Jurkat, Clone E6-1 (cell line): ENCODE measurements around the gene NF1.
"Not testable (repeated sequence)": the region's sequence is repeated elsewhere in the genome, so short reads cannot be mapped to it uniquely, and the experiment has no call there.

Experiments
- DNase-seq: peaks from one replicate; pipeline ENCODE4 v3.0.0-alpha.2; 2011; ENCODE audit warnings: low read depth, low spot score
- H3K4me3 ChIP-seq: 2 replicates; pipeline ENCODE4 v1.5.1; 2011; ENCODE audit warnings: mild to moderate bottlenecking, low read length, control low read depth, moderate library complexity

The NF1 gene

DNA sequence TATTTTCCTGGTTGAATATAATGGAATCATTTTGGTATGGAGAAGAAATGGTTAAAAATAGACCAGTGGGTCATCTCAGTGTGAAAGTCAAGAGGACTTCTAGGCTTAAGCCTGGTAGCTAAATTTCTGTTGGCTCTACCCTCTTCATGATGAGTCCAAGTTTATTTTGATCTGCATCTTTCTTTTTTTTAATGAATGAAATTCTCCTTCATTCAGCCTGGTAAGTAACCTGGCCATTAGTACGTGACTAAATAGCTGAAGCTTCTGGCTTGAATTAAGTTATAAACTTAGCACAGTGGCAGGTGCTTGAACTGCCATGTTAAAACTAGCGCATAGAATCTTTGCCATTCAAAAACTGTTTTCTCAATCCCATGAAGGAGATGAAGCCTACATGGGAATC lies 28.0 kb downstream of the NF1 start:
- no peak for DNase-seq

DNA sequence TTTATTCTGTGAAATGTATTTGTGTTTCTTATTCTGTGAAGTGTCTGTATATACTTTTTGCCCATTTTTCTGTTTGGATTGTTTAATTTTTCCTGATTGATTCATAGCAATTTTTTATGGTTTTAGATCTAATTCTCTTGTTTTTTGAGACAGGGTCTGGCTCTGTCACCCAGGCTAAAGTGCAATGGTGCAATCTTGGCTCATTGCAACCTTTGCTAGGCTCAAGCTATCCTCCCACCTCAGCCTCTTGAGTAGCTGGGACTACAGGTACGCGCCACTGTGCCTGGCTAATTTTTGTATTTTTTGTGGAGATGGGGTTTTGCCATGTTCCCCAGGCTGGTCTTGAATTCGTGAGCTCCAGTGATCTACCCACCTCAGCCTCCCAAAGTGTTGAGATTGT lies 31.5 kb downstream of the NF1 start:
- H3K4me3 ChIP-seq = no peak overlapping the region
- no peak for DNase-seq

More for the DNA sequence above, 28.0 kb downstream of the NF1 start:
- no peak overlapping the region for H3K4me3 ChIP-seq

DNA sequence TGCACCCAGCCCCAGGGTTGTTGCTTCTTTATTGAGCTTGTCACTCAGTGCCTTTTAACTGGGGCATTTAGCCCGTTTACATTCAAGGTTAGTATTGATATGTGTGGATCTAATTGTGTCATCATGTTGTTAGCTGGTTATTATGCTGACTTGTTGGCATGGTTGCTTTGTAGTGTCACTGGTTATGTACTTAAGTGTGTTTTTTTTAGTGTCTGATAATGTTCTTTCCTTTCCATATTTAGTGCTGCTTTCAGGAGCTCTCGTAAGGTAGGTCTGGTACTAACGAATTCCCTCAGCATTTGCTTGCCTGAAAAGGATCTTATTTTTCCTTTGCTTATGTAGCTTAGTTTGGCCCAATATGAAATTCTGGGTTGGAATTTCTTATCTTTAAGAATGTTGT lies 33.5 kb downstream of the NF1 start:
- no peak for DNase-seq
- no peak overlapping the region for H3K4me3 ChIP-seq

DNA sequence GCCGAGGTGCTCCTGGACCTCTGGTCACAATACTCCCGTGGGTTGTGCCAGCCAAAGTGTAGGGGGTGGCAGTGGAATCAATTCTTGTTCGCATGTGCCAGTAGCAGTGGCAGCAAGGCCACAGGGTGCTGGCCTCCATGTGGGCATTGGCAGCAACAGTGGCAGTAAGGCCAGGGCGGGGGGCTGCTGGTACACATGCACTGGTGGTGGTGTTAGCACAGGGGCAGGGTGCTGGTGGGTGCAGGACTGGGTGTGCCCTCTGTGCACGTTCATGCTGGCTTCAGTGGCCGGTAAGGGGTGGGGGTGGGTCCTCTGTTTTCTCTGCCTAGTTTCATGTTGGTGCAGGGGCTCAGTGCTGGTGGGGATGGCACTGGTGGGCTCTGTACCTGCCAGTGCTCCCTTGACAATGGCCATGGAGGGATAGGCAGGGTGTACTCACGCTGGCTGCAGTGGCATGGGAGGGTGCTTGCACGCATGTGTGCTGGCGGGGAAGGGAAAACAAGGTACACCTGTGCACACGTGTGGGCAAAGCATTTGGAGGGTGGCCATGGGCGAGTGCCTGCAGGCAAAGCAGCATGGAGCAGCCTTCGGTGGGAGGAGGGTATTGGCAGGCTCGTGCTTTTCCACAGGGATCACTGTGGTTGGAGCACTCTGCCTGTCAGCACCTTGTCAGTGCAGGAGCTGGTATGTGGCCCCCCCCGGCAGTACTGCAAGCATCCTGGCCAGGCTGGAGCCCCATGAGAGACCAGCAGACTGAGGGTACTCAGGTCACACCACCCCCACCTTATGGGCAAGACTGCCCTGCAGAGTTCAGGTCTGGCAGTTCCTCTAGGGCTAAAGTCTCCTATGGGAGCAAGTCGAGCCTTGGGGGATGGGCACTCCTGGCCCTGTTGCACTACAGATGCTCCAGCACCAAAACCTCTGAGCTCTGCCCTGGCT lies 35.8 kb downstream of the NF1 start:
- H3K4me3 ChIP-seq = no peak overlapping the region
- DNase-seq = no peak

- DNase-seq = no peak
- H3K4me3 ChIP-seq = no peak overlapping the region
Measured at GRCh38 chr17:31131299-31131698, 36.5 kb downstream of the NF1 start.

GRCh38 chr17:31132977-31133376 lies 38.2 kb downstream of the NF1 start:
- DNase-seq = no peak
- no peak overlapping the region for H3K4me3 ChIP-seq

GRCh38 chr17:31134576-31134975 lies 39.8 kb downstream of the NF1 start:
- peak; percentile 9 for DNase-seq
- no peak overlapping the region for H3K4me3 ChIP-seq

DNA sequence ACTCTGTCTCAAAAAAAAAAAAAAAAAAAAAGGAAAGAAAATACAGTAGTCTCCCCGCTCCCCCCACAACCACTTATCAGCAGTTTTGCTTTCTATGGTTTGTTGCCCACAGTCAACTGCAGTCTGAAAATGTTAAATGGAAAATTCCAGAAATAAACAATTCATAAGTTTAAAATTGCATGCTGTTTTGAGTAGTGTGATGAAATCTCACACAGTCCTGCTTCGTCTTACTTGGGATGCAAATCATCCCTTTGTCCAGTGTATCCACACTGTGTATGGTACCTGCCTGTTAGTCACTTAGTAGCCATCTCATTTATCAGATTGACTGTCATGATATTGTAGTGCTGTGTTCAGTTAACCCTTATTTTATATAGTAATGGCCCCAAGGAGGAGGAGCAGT lies 41.5 kb downstream of the NF1 start:
- no peak for DNase-seq
- no peak overlapping the region for H3K4me3 ChIP-seq

DNA sequence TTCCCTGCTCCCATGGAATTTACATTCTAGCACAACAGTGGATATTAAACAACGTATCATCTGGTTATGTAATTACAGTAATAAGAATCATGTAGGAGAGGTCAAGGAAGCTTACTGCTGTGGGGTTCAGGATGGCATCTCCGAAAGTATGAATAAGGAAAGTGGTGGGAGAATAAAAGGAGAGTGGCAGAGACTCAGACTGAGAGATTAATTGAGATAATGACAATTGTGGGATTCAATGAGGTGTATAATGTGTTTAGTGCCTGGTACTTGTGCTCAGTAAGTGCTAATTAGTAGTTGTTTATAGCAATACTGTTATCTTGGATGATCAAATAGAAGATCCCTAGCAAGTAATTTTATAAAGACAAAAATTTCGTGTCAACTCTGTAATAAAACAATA lies 45.3 kb downstream of the NF1 start:
- no peak overlapping the region for H3K4me3 ChIP-seq
- DNase-seq = no peak

GRCh38 chr17:31144428-31144827 lies 49.7 kb downstream of the NF1 start:
- H3K4me3 ChIP-seq = no peak overlapping the region
- DNase-seq = no peak

- DNase-seq = peak; percentile 5
- H3K4me3 ChIP-seq = no peak overlapping the region
Measured at GRCh38 chr17:31144836-31145235, 50.1 kb downstream of the NF1 start.

- H3K4me3 ChIP-seq = no peak overlapping the region
- no peak for DNase-seq
Measured at GRCh38 chr17:31147507-31148202, 52.9 kb downstream of the NF1 start.

DNA sequence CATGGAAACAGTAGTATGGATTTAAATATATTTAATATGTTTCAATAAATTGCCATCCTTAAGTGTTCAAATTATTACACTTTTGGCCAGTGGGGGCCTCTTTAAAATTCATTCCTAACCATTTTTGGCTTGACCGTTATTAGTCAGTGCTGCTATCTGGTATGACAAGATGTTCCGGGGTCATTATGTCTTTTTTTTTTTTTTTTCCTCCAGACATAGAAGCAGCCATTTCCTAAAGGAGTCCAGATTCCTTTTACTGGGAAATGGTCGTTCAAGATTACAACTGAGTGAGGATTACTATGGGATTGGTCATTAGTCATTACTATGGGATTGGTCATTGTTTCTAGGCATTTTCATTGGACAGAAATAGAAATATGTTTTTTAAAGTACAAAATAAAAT lies 53.4 kb downstream of the NF1 start:
- DNase-seq = no peak
- H3K4me3 ChIP-seq = no peak overlapping the region

DNA sequence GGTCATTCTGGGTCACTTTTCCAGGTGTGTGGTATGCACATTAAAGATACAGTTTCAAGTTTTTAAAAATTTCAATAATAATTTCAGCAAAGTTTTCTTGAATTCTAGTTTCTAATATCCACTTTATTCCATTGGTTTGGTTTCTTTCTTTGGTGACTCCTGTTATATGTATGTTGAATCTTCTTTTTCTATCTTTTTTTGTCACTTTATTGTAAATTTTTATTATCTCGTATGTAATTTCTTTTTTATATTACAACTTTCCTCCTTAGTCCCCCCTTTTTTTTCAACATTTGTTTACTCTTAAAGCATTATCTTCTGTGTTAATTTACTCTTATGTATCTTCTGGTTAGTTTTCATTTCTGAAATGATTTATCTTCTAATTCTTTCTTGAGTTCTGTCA lies 57.5 kb downstream of the NF1 start:
- H3K4me3 ChIP-seq = no peak overlapping the region
- DNase-seq = no peak

GRCh38 chr17:31155208-31155810 lies 60.5 kb downstream of the NF1 start:
- H3K4me3 ChIP-seq = no peak overlapping the region
- no peak for DNase-seq

DNA sequence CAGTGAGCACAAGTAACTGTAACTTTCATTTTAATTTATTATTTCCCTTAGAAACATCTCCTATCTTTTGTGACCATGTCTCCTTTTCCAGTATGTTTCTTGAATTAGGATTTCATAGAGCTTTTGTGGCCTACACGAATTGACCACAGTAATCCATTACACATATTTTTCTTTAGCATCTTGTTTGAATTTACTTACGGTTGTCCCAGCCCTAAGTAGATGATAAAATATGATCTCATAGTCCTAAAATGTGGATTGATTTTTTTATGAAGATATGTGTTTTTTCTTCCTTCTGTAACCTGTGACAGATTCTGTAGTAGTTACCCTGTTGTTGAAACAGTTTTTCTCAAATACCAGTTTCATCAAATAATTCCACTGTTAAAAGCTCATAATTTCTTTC lies 61.5 kb downstream of the NF1 start:
- H3K4me3 ChIP-seq = no peak overlapping the region
- DNase-seq = no peak

DNA sequence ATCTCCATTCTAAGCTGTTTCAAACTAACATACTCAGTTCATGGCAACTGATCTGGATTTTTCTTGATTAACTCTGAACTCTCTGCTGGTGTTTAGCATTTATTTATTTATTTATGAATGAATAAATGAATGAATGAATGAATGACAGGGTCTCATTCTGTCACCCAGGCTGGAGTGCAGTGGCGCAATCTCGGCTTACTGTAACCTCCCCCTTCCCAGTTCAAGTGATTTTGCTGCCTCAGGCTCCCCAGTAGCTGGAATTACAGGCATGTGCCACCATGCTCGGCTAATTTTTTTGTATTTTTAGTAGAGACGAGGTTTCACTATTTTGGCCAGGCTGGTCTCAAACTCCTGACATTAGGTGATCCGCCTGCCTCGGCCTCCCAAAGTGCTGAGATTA lies 62.1 kb downstream of the NF1 start:
- DNase-seq, H3K4me3 ChIP-seq: not testable (repeated sequence)

DNA sequence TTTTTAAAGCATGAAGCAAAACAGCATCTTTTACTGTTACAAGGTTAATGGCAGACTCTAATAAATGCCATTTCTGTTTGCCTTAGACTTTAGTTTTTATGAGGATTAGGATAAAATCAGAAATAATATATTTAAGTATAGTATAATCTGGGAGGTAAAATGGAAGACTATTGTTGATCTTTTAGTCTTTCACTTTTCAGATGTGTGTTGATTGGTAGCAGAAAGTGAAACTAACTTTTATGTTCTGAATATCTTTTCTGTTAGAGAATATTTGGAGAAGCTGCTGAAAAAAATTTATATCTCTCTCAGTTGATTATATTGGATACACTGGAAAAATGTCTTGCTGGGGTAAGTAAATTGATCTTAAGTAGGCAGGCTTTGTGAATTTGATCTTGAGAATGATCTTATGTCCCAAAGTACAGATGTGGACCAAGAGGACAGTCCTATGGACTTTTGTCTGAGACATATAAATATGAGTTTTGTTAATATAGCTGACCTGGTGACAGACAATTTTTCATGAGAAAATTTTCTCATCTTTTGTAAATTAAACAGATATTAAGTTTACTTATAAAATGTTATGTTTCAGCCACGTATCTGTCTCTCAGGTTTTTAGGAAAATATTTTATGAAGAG lies 64.1 kb downstream of the NF1 start:
- DNase-seq = no peak
- no peak overlapping the region for H3K4me3 ChIP-seq

- no peak overlapping the region for H3K4me3 ChIP-seq
- no peak for DNase-seq
Measured at GRCh38 chr17:31163091-31163781, 68.5 kb downstream of the NF1 start.
